ENCODE data around the gene PHLPP1.

DNA sequence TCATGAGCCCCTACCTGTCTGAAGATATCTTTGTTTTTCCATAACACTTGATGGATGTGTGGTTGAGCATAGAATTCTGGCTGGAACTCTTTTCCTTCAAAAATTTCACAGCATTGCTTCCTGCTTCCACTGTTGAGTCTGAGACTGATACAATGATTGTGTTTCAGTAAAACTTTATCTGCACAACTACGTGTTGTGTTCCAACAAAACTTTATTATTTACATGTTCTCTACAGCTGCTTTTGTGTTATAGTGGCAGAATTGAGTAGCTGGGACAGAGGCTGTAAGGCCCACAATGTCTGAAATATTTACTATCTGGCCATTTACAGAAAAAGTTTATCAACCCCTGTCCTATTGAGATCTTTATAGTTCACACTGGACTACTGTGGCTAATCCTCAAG, 275.3 kb downstream of the PHLPP1 start:
- no peak for TF ChIP-seq EZH2 (IDR thresholded peaks at IDR 0.05)
- TF ChIP-seq POLR2AphosphoS5 (IDR thresholded peaks at IDR 0.05; ENCODE audit: borderline replicate concordance, low read depth, low read length): no peak
